ENCODE data around the gene DBF4. TPM values are rescaled to one million over a fixed set of nuclear protein-coding genes. Genes with fewer than 3 reads are reported as not detected.

DBF4 gene
- total RNA-seq, 1 experiment from 2014 or later: 62.8 TPM

GRCh38 chr7:87852306-87852705 is 24.0 kb upstream of the DBF4 start:
- intact Hi-C loops (cut with micrococcal nuclease; ENCODE audit: unreplicated experiment): no loop called here
- Mint-ChIP-seq H3K4me1 (ENCODE audit: low read depth, unreplicated experiment) (no peaks in the 10 kb centered on the region), H3K4me3 (ENCODE audit: unreplicated experiment) (no peak overlapping the region), H3K27ac (ENCODE audit: unreplicated experiment) (no peak overlapping the region), H3K27me3 (ENCODE audit: insufficient read depth, unreplicated experiment) (no peaks in the 10 kb centered on the region), H3K36me3 (ENCODE audit: insufficient read depth, unreplicated experiment) (peaks cover 6% of the 10 kb centered on the region), H3K9me3 (ENCODE audit: unreplicated experiment) (no peaks in the 10 kb centered on the region)
- POLR2A ChIA-PET: no interaction called here
- H3K4me3 ChIP-seq (ENCODE audit: low read depth, low read length): no peak overlapping the region
- CTCF ChIA-PET: no interaction called here
- H3K9me3 ChIP-seq: no peaks in the 10 kb centered on the region
- BruUV-seq (replicated peaks): no TSS peak
- H3K36me3 ChIP-seq (ENCODE audit: control insufficient read depth, insufficient read depth, low read length): no peaks in the 10 kb centered on the region
- H3K27me3 ChIP-seq (replicated peaks; ENCODE audit: control insufficient read depth, insufficient read depth, low read length): no peaks in the 10 kb centered on the region
- no peak for DNase-seq
- peaks cover 6% of the 10 kb centered on the region; the same call in 1 of the 2 replicates for H3K4me1 ChIP-seq
- no peak for TF ChIP-seq CTCF (IDR thresholded peaks at IDR 0.05; ENCODE audit: insufficient read depth in 1 of 2, low read depth in 1 of 2, low read length in 1 of 2, severe bottlenecking in 1 of 2, unreplicated experiment in 1 of 2)

GRCh38 chr7:87853237-87853864 is 22.9 kb upstream of the DBF4 start:
- Histone ChIP-seq H3K36me3 (ENCODE audit: control insufficient read depth, insufficient read depth, low read length) (no peaks in the 10 kb centered on the region), H3K27me3 (replicated peaks; ENCODE audit: control insufficient read depth, insufficient read depth, low read length) (no peaks in the 10 kb centered on the region), H3K4me1 (peaks cover 11% of the 10 kb centered on the region; the same call in 1 of the 2 replicates), H3K9me3 (no peaks in the 10 kb centered on the region), H3K4me3 (ENCODE audit: low read depth, low read length) (no peak overlapping the region)
- POLR2A ChIA-PET: no interaction called here
- H3K4me1 Mint-ChIP-seq (ENCODE audit: low read depth, unreplicated experiment): peaks cover 5% of the 10 kb centered on the region
- DNase-seq: no peak
- H3K36me3 Mint-ChIP-seq (ENCODE audit: insufficient read depth, unreplicated experiment): peaks cover 11% of the 10 kb centered on the region
- no peak overlapping the region for H3K4me3 Mint-ChIP-seq (ENCODE audit: unreplicated experiment)
- CTCF ChIA-PET: no interaction called here
- BruUV-seq (replicated peaks): no TSS peak
- no peaks in the 10 kb centered on the region for H3K27me3 Mint-ChIP-seq (ENCODE audit: insufficient read depth, unreplicated experiment)
- TF ChIP-seq CTCF (IDR thresholded peaks at IDR 0.05; ENCODE audit: insufficient read depth in 1 of 2, low read depth in 1 of 2, low read length in 1 of 2, severe bottlenecking in 1 of 2, unreplicated experiment in 1 of 2): no peak
- H3K27ac Mint-ChIP-seq (ENCODE audit: unreplicated experiment): no peak overlapping the region
- H3K9me3 Mint-ChIP-seq (ENCODE audit: unreplicated experiment): no peaks in the 10 kb centered on the region
- intact Hi-C loops (cut with micrococcal nuclease; ENCODE audit: unreplicated experiment): no loop called here

- POLR2A ChIA-PET: no interaction called here
Measured at GRCh38 chr7:87858417-87859100, 17.7 kb upstream of the DBF4 start.

More at GRCh38 chr7:87858417-87859100, 17.7 kb upstream of the DBF4 start:
- Mint-ChIP-seq H3K36me3 (ENCODE audit: insufficient read depth, unreplicated experiment) (peaks cover 13% of the 10 kb centered on the region), H3K27ac (ENCODE audit: unreplicated experiment) (peak overlapping the region; percentile 46), H3K9me3 (ENCODE audit: unreplicated experiment) (no peaks in the 10 kb centered on the region), H3K4me1 (ENCODE audit: low read depth, unreplicated experiment) (peaks cover 7% of the 10 kb centered on the region), H3K27me3 (ENCODE audit: insufficient read depth, unreplicated experiment) (no peaks in the 10 kb centered on the region), H3K4me3 (ENCODE audit: unreplicated experiment) (no peak overlapping the region)
- BruUV-seq (replicated peaks): no TSS peak
- Histone ChIP-seq H3K27me3 (replicated peaks; ENCODE audit: control insufficient read depth, insufficient read depth, low read length) (no peaks in the 10 kb centered on the region), H3K36me3 (ENCODE audit: control insufficient read depth, insufficient read depth, low read length) (no peaks in the 10 kb centered on the region), H3K4me3 (ENCODE audit: low read depth, low read length) (no peak overlapping the region), H3K4me1 (peaks cover 15% of the 10 kb centered on the region; the same call in 1 of the 2 replicates), H3K9me3 (no peaks in the 10 kb centered on the region)
- CTCF ChIA-PET: interaction anchor here (1.1 kb wide), 1 partner anchor 17 kb away, joined by 3 read pairs; no protein-coding TSS in a partner anchor
- no peak for TF ChIP-seq CTCF (IDR thresholded peaks at IDR 0.05; ENCODE audit: insufficient read depth in 1 of 2, low read depth in 1 of 2, low read length in 1 of 2, severe bottlenecking in 1 of 2, unreplicated experiment in 1 of 2)
- intact Hi-C loops (cut with micrococcal nuclease; ENCODE audit: unreplicated experiment): loop anchor here (1.0 kb wide), 1 partner anchor 19 kb away; no protein-coding TSS in a partner anchor
- no peak for DNase-seq

Data from Caco-2 (cell line).